NCI-H1930 (cell line): ENCODE measurements around the gene EEFSEC.

ENCODE experiments used
- DNase-seq, 2 experiments: peaks; one replicate each; lab custom pipeline; 2025; lab: John Stamatoyannopoulos, UW

EEFSEC gene

DNA sequence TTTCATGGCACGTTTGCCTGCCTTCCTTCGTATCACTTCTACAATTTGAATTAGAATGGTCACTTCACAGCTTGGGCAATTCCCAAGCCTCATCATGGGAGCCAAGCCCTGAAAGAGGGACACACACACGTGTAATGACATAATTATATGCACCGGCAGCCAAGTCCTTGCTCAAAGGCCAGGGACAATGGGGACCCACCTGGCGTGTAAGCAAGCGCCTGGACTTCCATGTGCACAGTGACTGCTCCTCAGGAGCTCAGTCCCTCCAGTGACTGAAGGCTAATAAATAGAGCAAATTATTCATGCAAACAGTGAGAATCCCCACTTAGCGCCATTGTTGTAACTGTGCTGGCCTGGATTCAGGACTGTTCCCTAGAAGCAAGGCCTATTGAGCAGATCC, 198.3 kb downstream of the EEFSEC start:
- peak in 1 of 2 experiments; percentile 17 for DNase-seq

- DNase-seq, result no peak
Observed at GRCh38 chr3:128352326-128352725, 199.0 kb downstream of the EEFSEC start.

GRCh38 chr3:128353361-128353965, 200.2 kb downstream of the EEFSEC start:
- DNase-seq, result no peak

DNA sequence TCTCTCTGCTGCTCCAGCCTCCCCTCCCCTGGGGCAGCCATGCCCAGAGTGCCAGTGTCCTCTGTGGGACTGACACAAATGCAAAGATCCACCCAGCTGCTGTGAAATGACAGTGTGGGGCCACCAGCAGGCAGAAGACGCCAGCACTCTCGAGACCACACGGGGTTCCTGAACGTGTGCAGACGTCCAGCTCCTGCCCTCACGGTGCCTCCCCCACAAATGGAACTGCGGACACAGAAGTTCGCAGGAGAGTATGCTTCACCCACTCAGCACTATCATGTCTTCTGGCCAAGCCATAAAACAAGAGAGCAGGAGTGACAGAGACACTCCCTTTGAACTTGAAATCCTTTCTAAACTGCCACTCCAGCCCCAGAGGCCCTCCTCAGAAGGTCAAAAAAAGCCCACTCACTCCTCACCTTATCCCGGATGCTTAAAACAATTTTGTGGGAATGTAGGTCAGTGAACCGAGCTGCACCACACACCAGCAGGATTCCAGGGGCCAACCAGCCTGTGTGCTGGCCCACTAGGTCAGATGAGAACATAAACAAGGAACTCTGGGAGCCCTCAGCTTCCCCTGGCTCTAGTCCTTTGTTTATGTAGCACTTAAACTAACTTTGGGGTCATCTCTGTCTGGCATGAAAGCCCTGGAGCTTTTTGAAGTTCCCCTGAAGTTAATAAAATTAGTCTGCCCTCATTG, 200.9 kb downstream of the EEFSEC start:
- no peak for DNase-seq

GRCh38 chr3:128354788-128355542, 201.7 kb downstream of the EEFSEC start:
- no peak for DNase-seq

DNA sequence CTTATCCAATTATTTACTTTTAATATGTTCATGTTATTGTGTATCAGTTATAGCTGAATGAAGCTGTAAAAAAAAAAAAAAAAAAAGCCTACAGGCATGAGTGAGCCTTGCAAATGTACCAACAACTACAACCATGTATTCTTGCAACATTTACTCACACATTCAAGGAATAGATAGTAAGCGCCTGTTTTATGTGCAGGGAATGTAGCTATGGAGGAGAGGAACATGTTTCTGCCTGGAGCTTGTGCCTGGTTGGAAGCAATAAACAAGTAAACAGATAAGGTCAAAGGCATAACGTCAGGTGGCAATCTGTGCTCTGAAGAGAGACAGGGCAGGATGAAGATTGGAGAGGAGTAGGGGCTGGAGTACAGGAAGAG, 202.2 kb downstream of the EEFSEC start:
- DNase-seq, result no peak

- DNase-seq, result no peak
Observed at GRCh38 chr3:128356822-128357221, 203.5 kb downstream of the EEFSEC start.

DNA sequence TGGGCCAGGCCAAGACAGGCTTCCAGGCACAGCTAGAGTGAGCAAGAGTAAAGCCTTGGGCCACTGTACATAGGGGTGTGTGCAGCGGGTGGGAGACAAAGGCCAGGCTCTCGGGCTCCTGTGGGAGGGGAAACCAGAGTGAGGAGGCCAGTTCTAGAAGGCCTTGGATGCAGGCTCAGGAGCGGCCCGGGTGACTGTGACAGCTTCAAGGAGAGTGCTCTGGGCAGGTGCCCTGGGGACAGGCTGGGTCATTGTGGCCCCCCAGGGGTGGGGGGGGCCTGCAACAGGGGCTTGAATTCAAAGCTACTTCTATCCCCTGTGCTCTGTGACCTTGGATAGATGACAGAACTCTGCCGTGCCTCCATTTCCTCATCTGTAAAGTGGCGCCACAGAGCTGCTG, 204.3 kb downstream of the EEFSEC start:
- DNase-seq, result no peak

DNA sequence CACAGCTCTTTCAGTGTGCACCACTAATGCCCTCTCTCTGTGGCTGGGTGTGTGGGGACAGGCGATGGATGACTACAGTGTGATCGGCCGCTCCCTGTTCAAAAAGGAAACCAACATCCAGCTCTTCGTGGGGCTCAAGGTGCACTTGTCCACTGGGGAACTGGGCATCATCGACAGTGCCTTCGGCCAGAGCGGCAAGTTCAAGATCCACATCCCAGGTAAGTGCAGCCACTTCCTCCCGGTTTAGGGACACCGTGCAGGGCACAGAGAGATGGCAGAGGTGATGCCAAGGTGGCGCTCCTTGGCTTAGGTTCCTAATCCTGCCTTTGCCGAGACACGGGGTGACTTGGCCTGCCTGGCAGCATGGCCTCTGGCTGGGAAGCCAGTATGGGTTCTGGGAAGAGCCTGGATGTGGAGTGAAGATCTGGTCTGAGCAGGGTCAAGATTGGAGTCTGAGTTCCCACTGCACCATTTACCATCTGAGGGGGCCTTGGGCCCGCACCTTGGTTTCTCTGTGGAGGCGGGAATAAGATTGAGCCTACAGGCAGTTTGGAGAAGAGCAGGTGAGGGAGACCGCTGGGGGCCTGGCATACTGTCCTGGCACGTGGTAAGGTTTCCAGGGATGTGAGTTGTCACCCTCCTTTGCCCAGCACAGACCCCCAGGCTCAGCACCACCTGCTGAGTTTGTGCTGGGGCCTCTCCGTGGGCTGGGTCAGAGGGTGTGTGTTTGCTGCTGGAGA, 205.0 kb downstream of the EEFSEC start:
- no peak for DNase-seq

DNA sequence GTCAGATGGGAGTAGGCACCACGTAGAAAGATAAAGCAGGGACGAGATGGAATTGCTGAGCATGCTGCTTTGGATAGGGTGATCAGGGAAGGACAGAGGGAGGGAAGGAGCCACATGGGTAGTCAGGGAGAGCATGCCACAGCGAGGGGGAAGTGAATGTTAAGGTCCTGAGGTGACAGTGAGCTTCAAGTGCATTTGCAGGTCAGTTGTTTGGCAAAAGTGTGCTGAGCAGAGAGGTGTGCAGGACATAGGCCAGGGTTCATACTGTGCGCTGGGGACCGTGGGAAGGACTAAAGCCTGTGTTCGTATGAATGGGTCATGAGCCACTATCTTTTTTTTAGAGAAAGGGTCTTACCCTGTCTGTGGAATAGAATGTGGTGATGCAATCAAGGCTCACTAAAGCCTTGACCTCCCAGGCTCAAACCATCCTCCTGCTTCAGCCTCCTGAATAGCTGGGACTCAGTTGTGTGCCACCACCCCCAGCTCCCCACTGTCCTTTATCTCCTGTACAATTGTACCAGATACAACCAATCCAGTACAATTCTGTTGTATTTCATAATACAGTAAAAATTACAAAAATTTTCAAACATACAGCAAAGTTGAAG, 205.9 kb downstream of the EEFSEC start:
- no peak for DNase-seq

DNA sequence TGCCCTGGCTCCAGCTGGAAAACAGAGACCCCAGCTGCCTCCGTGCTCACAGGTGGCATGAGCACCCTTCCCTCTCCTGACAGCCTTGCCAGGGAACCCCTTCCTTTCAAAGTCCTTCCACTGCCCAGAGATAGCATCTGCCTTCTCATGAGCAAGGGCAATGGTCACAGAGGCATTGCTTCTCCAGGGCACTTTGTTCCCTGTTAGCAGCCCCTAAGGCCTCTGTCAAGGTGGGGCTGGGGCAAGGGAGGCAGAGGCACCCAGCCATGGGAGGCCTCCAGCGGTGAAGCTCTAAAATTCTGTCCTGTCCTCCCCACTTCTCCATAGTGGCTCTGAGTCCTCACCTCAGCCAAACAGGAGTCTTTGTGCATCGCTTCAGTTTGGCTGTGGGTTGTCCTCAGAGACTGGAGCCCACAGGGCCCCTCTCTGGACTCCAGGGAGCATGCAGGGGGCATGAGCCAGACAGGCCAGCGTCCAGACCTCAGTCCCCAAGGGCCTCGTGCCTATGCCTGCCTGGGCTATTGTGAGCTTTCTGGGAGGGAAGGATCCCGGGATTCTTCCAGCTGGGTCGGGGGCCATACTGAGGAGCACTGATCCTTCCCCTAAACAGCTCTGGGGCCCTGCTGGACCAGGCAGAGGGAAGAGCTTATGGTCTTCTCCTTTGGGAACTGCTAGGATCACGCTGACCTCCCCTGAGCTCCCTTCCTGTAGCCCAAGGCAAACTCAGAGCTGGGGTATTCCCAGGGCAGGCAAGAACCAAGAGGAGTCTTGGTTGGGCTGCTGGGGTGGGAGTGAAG, 206.8 kb downstream of the EEFSEC start:
- no peak for DNase-seq

DNA sequence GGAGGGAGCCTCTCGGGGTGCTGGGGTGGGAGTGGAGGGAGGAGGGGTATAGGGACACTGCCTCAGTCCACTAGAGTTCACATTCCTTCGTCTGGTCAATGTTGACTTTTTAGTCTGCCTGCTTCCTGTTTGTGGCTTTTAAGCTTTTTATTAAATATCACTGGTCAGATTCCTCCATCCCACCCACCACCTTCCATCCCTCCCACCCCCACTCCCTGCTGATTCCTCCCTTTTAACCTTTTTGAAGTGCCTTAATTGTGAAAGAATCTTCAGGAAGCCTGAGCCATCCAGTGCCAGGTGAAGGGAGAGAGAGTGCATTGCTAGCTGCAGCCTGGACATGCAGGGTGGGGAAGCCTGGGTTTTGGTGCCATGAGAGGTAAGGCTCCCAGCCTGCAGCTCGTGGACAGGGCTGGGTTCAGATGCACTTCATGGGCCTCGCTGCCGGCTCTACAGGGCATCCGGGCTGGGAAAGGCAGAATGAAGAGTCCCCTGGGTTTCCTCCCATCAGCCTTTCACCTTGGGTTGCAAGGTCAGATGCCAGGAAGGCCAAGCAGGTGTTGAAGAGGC, 207.5 kb downstream of the EEFSEC start:
- no peak for DNase-seq

DNA sequence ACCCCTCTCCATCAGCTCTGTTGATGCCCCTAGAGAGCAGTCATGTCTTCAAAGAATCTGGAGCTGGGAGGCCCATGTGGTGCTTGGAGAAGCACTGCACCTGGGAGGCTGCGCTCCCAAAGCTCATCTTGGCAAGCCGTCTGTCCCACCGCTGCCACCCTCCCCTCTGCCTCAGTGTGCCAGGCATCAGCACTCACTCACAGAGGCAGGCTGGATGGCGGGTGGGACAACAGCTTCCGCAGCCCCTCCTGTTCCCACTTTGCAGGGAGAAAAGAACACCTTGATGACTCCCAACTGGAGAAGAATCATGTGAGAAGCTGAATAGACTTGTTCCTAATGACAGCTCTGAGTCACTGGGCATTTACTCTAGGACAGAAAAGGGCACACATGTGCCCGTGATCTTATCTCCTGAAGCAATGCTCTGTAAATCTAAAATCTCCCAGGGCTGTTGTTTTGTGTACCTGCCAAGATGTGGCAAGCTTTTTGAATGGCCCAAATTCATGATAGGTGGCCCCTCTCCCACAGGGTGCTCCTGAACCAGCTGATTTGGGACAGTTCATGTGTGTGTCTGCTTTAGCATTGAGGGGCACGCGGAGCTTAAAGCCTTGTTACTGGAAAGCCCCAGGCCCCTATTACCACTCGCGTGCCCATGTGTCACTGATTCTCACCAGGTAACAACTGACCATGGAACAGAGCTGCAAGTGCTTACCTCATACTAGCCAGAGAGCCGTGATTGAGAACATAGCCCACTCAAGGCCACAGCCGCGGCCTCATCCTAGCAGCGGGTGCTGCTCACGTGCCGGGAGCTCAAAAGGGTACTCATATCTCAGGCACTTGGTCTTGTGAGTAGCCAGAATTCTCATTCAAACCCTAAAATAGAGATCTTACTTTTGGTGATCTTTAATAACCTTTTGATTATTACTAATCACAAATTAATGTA, 209.0 kb downstream of the EEFSEC start:
- DNase-seq, result no peak

DNA sequence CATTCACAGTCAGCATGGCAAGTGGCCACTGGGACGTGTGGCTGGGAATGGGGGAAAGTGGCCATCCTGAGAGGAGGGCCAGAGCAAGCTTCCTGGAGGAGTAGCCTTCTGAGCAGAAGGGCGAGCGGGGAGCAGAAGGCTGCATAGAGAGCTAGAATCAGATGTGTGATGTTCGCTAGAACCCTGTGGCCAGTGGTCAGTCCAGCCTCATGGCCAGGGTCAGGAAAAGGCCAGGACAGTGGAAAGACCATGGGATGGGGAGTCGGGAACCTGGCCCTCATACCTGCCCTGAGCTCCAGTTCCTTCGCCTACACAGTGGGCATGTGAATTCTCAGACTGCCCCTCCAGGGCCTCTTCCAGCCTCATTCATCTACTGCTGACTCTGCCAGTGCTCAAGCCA, 211.0 kb downstream of the EEFSEC start:
- DNase-seq, result no peak

DNA sequence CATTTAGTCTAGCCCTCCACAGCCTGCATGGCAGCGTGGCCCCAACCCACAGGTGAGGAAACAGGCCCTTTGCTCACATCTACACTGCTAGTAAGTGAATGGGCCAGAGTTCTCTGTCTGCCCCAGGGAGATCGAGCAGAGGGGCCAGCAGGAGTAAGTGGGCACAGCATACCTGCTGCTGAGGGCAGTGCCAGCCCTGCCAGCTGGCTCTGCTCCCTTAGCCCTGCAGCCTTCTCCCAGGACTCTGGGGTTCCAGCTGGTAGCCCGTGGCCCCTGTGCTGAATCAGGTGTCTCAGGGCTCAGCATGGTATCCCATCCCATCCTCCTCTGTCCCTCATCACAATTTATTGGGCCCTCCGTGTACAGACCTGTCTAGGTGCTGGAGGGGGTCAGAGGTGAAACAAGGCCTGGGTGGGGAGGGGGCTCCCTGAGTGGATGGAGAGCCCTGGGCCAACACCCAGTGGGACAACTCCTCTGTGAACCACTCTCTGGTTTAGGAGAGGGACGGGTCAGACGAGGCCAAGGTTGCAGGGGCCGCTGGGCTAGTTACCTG, 211.6 kb downstream of the EEFSEC start:
- no peak for DNase-seq

DNA sequence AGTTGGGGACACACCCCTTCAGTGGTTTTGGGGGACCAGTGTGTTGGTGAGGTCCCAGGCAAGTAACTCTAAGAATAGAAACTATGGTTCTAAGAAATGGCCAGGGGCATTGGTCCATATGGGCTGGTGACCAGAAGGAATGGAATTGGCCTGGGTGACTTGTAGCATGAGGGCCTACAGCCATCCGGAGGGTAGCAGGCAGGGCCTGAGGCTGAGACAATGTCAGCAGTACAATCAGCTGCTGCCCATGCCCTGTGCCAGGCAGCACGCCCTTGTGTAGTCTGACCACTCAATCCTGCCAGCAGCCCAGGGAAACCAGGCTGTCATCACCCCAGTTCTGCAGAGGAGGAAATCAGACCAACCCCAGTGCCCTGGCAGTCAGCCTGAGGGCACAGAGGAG, 212.9 kb downstream of the EEFSEC start:
- DNase-seq, result no peak

DNA sequence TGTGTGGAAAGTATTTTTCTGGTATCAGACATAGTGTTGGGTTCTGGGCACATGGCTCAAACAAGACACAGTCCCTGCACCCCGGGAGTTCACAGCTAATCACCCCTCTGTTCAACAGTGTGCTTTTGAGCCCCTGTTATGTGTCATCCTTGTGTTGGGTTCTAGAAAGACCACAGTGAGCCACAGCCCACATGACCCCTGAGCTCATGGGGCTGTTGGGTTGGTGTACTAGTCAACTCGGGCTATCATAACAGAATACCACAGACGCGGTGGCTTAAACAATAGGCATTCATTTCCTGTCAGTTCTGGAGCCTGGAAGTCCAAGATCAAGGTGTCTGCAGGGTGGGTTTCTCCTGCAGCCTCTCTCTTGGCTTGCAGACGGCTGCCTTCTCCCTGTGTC, 213.4 kb downstream of the EEFSEC start:
- DNase-seq, result no peak

- DNase-seq, result no peak
Observed at GRCh38 chr3:128367221-128367620, 213.9 kb downstream of the EEFSEC start.

GRCh38 chr3:128367761-128368160, 214.5 kb downstream of the EEFSEC start:
- no peak for DNase-seq

- DNase-seq, result no peak
Observed at GRCh38 chr3:128368626-128369025, 215.3 kb downstream of the EEFSEC start.
